SJSA1 (cell line): ENCODE data around the gene SNX15. TPM values are rescaled to one million over a fixed set of nuclear protein-coding genes. Genes with fewer than 3 reads are reported as not detected.

Experiments used
- DNase-seq, 2 experiments: peaks; one replicate each; pipeline ENCODE4 v3.0.0-alpha.2; 2015 to 2020; ENCODE audit warnings: low spot score in 2 of 2, low read depth in 1 of 2
- H3K27ac ChIP-seq: fragments of 250-450 bp; sonication (Bioruptor Pico); 2 replicates; pipeline ENCODE4 v1.5.1; 2020; ENCODE audit warnings: mild to moderate bottlenecking, moderate library complexity
- H3K27me3 ChIP-seq: fragments of 250-450 bp; sonication (Bioruptor Pico); replicated peaks from 2 replicates; pipeline ENCODE4 v1.5.1; 2020; ENCODE audit warnings: mild to moderate bottlenecking, moderate library complexity
- H3K36me3 ChIP-seq: fragments of 250-450 bp; sonication (Bioruptor Pico); 2 replicates; pipeline ENCODE4 v1.5.1; 2020; ENCODE audit warnings: mild to moderate bottlenecking
- H3K4me1 ChIP-seq: fragments of 250-450 bp; sonication (Bioruptor Pico); replicated peaks from 2 replicates; pipeline ENCODE4 v1.6.1; 2021; ENCODE audit warnings: mild to moderate bottlenecking
- H3K4me3 ChIP-seq: fragments of 250-450 bp; sonication (Bioruptor Pico); 2 replicates; pipeline ENCODE4 v1.5.1; 2020; ENCODE audit warnings: mild to moderate bottlenecking
- H3K9me3 ChIP-seq: fragments of 250-450 bp; sonication (Bioruptor Pico); replicated peaks from 2 replicates; pipeline ENCODE4 v1.5.1; 2020; ENCODE audit warnings: mild to moderate bottlenecking
- total RNA-seq: library from RNA; depleted of rRNA; stranded (reverse); fragments of >200 nt; shearing (Covaris generic); gene quantifications from 2 replicates; pipeline ENCODE4 v1.2.3, GENCODE V29; 2014

Gene SNX15
- total RNA-seq, 1 experiment from 2014 or later: 36.9 TPM

- Histone ChIP-seq H3K4me3 (no peak overlapping the region), H3K4me1 (no peaks in the 10 kb centered on the region), H3K27me3 (no peaks in the 10 kb centered on the region), H3K27ac (no peak overlapping the region), H3K36me3 (no peaks in the 10 kb centered on the region), H3K9me3 (no peaks in the 10 kb centered on the region)
- DNase-seq: no peak
These were observed 40.2 kb downstream of the SNX15 start for GRCh38 chr11:65067446-65067845.

- DNase-seq: no peak
These were observed 42.0 kb downstream of the SNX15 start for GRCh38 chr11:65069217-65069616.

GRCh38 chr11:65071907-65072630 is 44.8 kb downstream of the SNX15 start:
- H3K4me3 ChIP-seq: no peak overlapping the region
- no peaks in the 10 kb centered on the region for H3K4me1 ChIP-seq
- no peaks in the 10 kb centered on the region for H3K27me3 ChIP-seq
- no peak overlapping the region for H3K27ac ChIP-seq
- DNase-seq: no peak
- H3K36me3 ChIP-seq: peaks cover 16% of the 10 kb centered on the region
- H3K9me3 ChIP-seq: no peaks in the 10 kb centered on the region

More at GRCh38 chr11:65069217-65069616, 42.0 kb downstream of the SNX15 start:
- no peaks in the 10 kb centered on the region for H3K4me1 ChIP-seq
- no peaks in the 10 kb centered on the region for H3K36me3 ChIP-seq
- H3K27me3 ChIP-seq: no peaks in the 10 kb centered on the region
- no peak overlapping the region for H3K27ac ChIP-seq
- no peaks in the 10 kb centered on the region for H3K9me3 ChIP-seq
- no peak overlapping the region for H3K4me3 ChIP-seq

DNA sequence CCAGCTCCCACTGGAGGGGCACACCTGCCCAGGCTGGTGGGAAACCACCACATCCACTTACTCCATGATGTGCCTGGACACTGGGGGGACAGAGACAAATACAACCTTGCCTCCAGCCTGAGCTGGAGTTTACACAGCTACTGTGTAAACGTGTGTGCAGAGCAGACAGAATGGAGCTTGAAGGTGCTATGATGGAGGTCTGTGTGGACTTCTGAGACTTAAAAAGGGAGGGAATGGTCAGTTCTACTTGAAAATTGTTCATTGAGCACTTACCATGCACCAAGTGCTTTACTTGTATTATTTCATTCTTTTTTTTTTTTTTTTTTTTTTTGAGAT is 45.4 kb downstream of the SNX15 start:
- peaks cover 22% of the 10 kb centered on the region for H3K36me3 ChIP-seq
- H3K4me3 ChIP-seq: no peak overlapping the region
- no peaks in the 10 kb centered on the region for H3K27me3 ChIP-seq
- H3K9me3 ChIP-seq: no peaks in the 10 kb centered on the region
- DNase-seq: no peak
- H3K27ac ChIP-seq: no peak overlapping the region
- no peaks in the 10 kb centered on the region for H3K4me1 ChIP-seq

- no peaks in the 10 kb centered on the region for H3K27me3 ChIP-seq
- H3K4me3 ChIP-seq: no peak overlapping the region
- no peak for DNase-seq
- H3K4me1 ChIP-seq: peaks cover under 1% of the 10 kb centered on the region
- no peak overlapping the region for H3K27ac ChIP-seq
- H3K9me3 ChIP-seq: no peaks in the 10 kb centered on the region
- H3K36me3 ChIP-seq: peaks cover 69% of the 10 kb centered on the region
These were observed 50.2 kb downstream of the SNX15 start for GRCh38 chr11:65077451-65077850.

GRCh38 chr11:65078151-65078550 is 50.9 kb downstream of the SNX15 start:
- H3K36me3 ChIP-seq: peaks cover 76% of the 10 kb centered on the region
- H3K9me3 ChIP-seq: no peaks in the 10 kb centered on the region
- H3K27ac ChIP-seq: no peak overlapping the region
- H3K4me3 ChIP-seq: no peak overlapping the region
- H3K4me1 ChIP-seq: peaks cover 8% of the 10 kb centered on the region
- peak in 1 of 2 experiments; percentile 40 for DNase-seq
- H3K27me3 ChIP-seq: no peaks in the 10 kb centered on the region

DNA sequence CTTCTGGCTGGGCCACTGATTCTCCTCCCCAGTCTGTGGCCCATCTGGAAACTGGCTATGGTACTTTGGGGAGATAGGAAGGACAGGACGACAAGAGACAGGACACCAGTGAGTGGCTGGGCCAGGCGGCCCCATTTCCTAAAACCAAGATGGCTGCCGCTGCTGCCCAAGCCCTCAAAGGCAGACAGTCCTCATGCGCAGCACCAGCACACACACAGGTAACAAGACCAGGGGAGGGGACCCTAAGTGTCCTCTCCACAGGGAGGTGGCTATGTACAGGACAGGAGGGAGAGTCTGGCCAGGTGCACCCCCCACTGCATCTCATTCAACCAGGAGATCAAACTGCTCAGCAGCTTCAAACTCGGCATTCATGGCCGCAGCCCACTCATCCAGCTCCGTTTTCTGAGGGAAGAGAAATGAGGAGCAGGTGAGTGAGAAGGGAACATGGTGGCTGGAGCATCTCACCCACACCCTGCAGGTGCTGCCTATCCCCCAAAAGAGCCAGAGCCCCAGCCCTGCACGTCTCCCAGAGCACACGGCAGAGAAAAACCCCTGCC is 51.6 kb downstream of the SNX15 start:
- Histone ChIP-seq H3K9me3 (no peaks in the 10 kb centered on the region), H3K27me3 (no peaks in the 10 kb centered on the region), H3K36me3 (peaks cover 83% of the 10 kb centered on the region), H3K4me3 (no peak overlapping the region), H3K27ac (no peak overlapping the region), H3K4me1 (peaks cover 9% of the 10 kb centered on the region)
- no peak for DNase-seq

GRCh38 chr11:65083134-65083833 is 56.0 kb downstream of the SNX15 start:
- peak in 1 of 2 experiments; percentile 27 for DNase-seq
- peak overlapping the region; percentile 80 for H3K27ac ChIP-seq
- H3K36me3 ChIP-seq: peaks cover 91% of the 10 kb centered on the region
- H3K4me1 ChIP-seq: peaks cover 16% of the 10 kb centered on the region
- H3K4me3 ChIP-seq: peak overlapping the region; percentile 76
- no peaks in the 10 kb centered on the region for H3K27me3 ChIP-seq
- no peaks in the 10 kb centered on the region for H3K9me3 ChIP-seq

DNA sequence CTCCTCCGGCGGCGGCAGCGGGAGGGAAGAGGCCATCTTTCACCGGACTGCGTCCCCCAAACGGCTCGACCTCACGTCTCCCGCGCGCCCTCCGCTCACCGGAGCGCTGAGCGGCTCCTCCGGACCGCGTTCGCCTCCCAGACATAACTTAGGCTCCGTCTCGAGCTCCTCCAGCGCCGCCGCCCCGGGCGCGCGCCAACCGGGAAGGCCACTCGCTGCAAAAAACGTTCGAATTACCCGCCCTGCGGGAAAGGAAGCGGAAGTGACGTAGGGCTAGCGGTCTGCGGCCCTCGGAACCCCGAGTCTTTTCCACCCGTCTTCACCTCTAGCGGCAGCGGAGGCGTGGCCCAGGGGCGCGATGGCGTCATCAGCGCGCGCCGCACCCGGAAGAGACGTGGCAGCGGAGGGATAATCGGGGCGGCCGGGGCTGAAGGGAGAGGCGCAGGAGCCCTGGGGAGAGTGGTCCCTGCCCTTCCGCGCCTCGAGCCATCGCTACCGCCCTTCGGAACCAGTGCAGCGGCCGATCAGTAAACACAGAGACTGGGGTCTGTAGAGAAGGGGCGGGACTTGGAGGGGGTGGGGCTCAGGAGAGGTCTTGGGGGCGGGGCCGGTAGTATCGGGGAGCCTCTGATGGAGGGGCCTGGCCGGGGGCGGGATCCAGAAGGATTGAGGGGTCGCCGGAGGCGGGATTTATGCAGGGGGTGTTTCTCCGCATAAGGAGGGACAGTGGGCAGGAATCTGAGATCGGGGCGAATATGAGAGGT is 56.8 kb downstream of the SNX15 start, which contains the start of the genes CDCA5 and ZFPL1:
Gene CDCA5 (minus strand): TSS at position 207 of the 764 bp plus-strand sequence. CDS start 62 bp downstream, at position 145.
Gene ZFPL1 (plus strand): TSS at position 389 of the 764 bp plus-strand sequence. CDS start 477 bp downstream, outside the sequence.
- no peaks in the 10 kb centered on the region for H3K27me3 ChIP-seq
- peaks cover 91% of the 10 kb centered on the region for H3K36me3 ChIP-seq
- peak within 1 kb of the TSS; percentile 80 for H3K27ac ChIP-seq
- H3K9me3 ChIP-seq: no peaks in the 10 kb centered on the region
- H3K4me3 ChIP-seq: peak within 1 kb of the TSS; percentile 76
- peaks cover 16% of the 10 kb centered on the region for H3K4me1 ChIP-seq
- peak; percentile 99 for DNase-seq

DNA sequence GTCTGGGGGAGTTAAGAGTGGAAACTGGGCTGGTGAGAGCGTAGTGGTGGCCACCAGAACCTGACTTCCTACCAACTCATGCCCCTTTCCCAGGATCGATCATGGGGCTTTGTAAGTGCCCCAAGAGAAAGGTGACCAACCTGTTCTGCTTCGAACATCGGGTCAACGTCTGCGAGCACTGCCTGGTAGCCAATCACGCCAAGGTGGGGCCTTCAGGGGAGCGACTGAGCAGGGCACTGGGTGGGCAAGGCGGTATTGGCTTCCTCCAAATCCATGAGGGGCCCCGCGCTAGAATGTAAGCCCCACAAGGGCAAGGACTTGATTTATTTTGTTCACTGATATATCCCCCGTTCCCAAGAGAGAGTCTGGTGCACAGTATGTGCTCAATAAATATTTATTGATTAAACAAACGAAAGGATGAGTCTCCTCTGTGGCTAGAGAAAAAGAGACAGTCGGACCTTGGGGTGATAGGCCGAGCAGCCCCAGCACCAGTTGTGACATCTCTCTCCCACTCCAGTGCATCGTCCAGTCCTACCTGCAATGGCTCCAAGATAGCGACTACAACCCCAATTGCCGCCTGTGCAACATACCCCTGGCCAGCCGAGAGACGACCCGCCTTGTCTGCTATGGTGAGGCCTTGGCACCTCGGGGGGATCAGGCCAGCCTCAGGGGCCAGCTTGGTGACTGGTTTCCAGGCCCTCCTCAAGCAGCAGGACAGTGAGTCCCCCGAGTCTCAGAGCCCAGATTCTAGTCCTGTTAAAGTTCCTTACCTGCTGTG is 57.5 kb downstream of the SNX15 start:
- peaks cover 16% of the 10 kb centered on the region for H3K4me1 ChIP-seq
- peaks cover 91% of the 10 kb centered on the region for H3K36me3 ChIP-seq
- no peak for DNase-seq
- no peaks in the 10 kb centered on the region for H3K9me3 ChIP-seq
- no peaks in the 10 kb centered on the region for H3K27me3 ChIP-seq
- H3K4me3 ChIP-seq: peak overlapping the region; percentile 76
- peak overlapping the region; percentile 80 for H3K27ac ChIP-seq

- H3K4me3 ChIP-seq: no peak overlapping the region
- peaks cover 16% of the 10 kb centered on the region for H3K4me1 ChIP-seq
- no peaks in the 10 kb centered on the region for H3K27me3 ChIP-seq
- DNase-seq: no peak
- no peak overlapping the region for H3K27ac ChIP-seq
- peaks cover 85% of the 10 kb centered on the region for H3K36me3 ChIP-seq
- no peaks in the 10 kb centered on the region for H3K9me3 ChIP-seq
These were observed 58.2 kb downstream of the SNX15 start for GRCh38 chr11:65085446-65085845.

DNA sequence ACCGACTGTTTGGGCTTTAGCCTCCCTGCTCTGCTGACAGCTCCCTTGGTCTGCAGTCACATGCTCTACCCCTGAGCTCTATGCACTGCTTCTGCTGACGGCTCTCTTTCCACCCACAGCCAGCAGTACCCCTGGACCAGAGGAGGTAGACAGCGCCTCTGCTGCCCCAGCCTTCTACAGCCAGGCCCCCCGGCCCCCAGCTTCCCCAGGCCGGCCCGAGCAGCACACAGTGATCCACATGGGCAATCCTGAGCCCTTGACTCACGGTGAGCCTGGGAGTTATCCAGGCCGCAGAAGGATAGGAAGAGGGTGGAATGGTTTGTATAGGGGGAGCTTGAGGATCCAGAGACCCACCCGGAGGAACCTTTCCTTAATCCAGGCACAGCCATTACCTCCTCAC is 59.6 kb downstream of the SNX15 start:
- Histone ChIP-seq H3K36me3 (peaks cover 71% of the 10 kb centered on the region), H3K27ac (no peak overlapping the region), H3K4me3 (no peak overlapping the region), H3K27me3 (no peaks in the 10 kb centered on the region), H3K4me1 (peaks cover 16% of the 10 kb centered on the region), H3K9me3 (no peaks in the 10 kb centered on the region)
- no peak for DNase-seq

DNA sequence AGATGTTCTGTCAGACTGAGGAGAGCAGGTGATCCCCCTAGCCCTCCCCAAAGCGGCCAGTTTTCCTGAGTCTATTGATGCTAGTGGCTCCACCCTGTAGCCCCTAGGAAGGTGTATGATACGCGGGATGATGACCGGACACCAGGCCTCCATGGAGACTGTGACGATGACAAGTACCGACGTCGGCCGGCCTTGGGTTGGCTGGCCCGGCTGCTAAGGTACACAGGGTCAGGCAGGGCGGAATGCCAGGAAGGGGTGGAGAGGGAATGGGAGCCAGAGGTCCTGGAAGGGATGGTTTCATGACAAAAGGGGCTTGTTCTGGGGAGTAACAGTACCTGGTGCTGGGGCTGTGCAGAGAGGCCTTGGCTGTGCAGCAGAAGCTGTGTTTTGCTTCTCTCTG is 60.0 kb downstream of the SNX15 start:
- no peak overlapping the region for H3K4me3 ChIP-seq
- peaks cover 16% of the 10 kb centered on the region for H3K4me1 ChIP-seq
- H3K27ac ChIP-seq: no peak overlapping the region
- peaks cover 67% of the 10 kb centered on the region for H3K36me3 ChIP-seq
- DNase-seq: no peak
- H3K27me3 ChIP-seq: no peaks in the 10 kb centered on the region
- no peaks in the 10 kb centered on the region for H3K9me3 ChIP-seq
